GM08714 (cell line): ENCODE results near the gene EMID1.

Source experiments
- H3K4me3 ChIP-seq: fragments of 200-500 bp; sonication (Bioruptor generic); 2 replicates; pipeline ENCODE4 v1.5.1; 2014; ENCODE audit warnings: mild to moderate bottlenecking, low read length, inconsistent platforms
- ZNF274 ChIP-seq: IDR thresholded peaks from 2 replicates; pipeline ENCODE4 v1.6.1; 2012; ENCODE audit warnings: mild to moderate bottlenecking, low read depth, low read length

The EMID1 gene

GRCh38 chr22:29205594-29206371 is at the start of gene EMID1:
Gene EMID1 (plus strand): TSS chr22:29205896. CDS start chr22:29206039, 143 bp downstream.
- TF ChIP-seq ZNF274, result no peak
- peak within 1 kb of the TSS; percentile 84 for H3K4me3 ChIP-seq

- TF ChIP-seq ZNF274, result no peak
- H3K4me3 ChIP-seq, result no peak overlapping the region
These were observed 49.7 kb upstream of the EMID1 start for GRCh38 chr22:29155966-29156365.

GRCh38 chr22:29156507-29156906 is 49.2 kb upstream of the EMID1 start:
- TF ChIP-seq ZNF274, result no peak

GRCh38 chr22:29157759-29158535 is 47.7 kb upstream of the EMID1 start:
- TF ChIP-seq ZNF274, result no peak
- H3K4me3 ChIP-seq, result no peak overlapping the region

More at GRCh38 chr22:29156507-29156906, 49.2 kb upstream of the EMID1 start:
- no peak overlapping the region for H3K4me3 ChIP-seq

GRCh38 chr22:29158546-29158945 is 47.1 kb upstream of the EMID1 start:
- no peak for TF ChIP-seq ZNF274
- no peak overlapping the region for H3K4me3 ChIP-seq

- no peak for TF ChIP-seq ZNF274
- H3K4me3 ChIP-seq, result no peak overlapping the region
These were observed 41.9 kb upstream of the EMID1 start for GRCh38 chr22:29163808-29164207.

- no peak for TF ChIP-seq ZNF274
- H3K4me3 ChIP-seq, result no peak overlapping the region
These were observed 40.2 kb upstream of the EMID1 start for GRCh38 chr22:29165321-29166060.

- H3K4me3 ChIP-seq, result no peak overlapping the region
- TF ChIP-seq ZNF274, result no peak
These were observed 39.5 kb upstream of the EMID1 start for GRCh38 chr22:29166180-29166579.

GRCh38 chr22:29167032-29167911 is 38.4 kb upstream of the EMID1 start:
- no peak overlapping the region; the same call in 1 of the 2 replicates for H3K4me3 ChIP-seq
- TF ChIP-seq ZNF274, result no peak

GRCh38 chr22:29171721-29172120 is 34.0 kb upstream of the EMID1 start:
- no peak overlapping the region for H3K4me3 ChIP-seq
- no peak for TF ChIP-seq ZNF274

- no peak overlapping the region for H3K4me3 ChIP-seq
- no peak for TF ChIP-seq ZNF274
These were observed 33.5 kb upstream of the EMID1 start for GRCh38 chr22:29172216-29172615.

- TF ChIP-seq ZNF274, result no peak
- no peak overlapping the region for H3K4me3 ChIP-seq
These were observed 30.3 kb upstream of the EMID1 start for GRCh38 chr22:29175312-29175835.
